Bone marrow (tissue), 2 donors: ENCODE measurements around the gene ZNF219.
"Not testable (repeated sequence)": the region's sequence is repeated elsewhere in the genome, so short reads cannot be mapped to it uniquely, and the experiment has no call there.

Source experiments
- DNase-seq, 2 donors: peaks; one replicate each; lab custom pipeline; 2025; lab: John Stamatoyannopoulos, UW

ZNF219 gene

GRCh38 chr14:21043974-21044618, 54.4 kb downstream of the ZNF219 start:
- DNase-seq: peak in 1 of 2 donors; percentile 87

DNA sequence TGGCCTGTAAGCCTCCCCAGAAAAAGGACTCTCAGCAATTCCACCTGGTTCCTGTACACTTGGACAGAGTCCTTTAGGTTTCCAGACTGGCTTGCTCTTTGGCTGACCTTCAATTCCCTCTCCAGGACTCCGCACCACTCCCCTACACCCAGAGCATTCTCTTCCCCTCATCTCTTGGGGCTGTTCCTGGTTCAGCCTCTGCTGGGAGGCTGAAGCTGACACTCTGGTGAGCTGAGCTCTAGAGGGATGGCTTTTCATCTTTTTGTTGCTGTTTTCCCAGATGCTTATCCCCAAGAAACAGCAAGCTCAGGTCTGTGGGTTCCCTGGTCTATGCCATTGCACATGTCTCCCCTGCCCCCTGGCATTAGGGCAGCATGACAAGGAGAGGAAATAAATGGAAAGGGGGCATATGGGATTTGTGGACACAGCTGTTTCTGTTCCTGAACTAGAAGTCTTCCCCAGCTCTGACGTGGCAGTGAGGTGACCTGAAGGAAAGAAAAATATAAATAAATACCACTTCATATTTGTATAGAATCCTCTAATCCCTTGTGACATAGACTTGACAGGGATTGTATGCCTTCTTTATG, 55.0 kb downstream of the ZNF219 start:
- DNase-seq: no peak

GRCh38 chr14:21042918-21043317, 55.5 kb downstream of the ZNF219 start:
- no peak for DNase-seq

DNA sequence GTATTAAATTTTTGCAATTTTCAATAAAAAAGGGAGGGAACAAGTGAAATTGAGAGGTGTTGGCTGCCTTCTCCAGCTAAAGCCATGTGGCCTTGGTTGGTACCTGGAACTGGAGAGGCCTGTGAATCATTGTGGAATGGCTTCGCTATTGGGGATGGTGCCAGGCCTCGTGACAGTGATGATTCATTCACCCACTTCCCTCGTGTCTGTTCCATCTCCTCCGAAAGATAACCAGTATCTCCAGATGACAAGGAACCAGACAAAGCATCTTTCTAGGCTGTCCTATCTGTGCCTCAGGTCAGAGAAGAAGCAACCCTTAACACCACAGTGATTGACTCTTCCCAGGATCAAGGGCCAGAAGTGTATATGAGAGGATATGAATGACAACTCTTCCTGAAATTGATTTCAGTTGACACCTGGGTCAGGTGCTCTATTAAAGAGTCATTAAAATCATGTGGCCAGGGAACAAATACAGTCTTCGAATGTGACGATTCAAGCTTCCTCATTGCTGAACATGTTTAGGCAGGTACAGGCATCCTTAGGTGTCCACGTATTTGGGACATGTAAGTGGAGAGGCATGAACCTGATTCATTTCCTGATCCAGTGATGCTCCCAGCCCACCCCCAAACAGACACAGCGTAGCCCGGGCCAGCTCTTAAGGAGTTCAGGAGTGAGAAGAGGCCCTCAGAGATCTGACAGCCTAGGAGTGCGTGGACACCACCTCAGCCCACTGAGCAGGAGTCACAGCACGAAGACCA, 56.6 kb downstream of the ZNF219 start, which contains the start of gene RNASE7:
Gene RNASE7, plus strand, starts transcription at position 687 of the 758 bp plus-strand sequence. CDS start 631 bp downstream, outside the sequence.
- peak in 1 of 2 donors; percentile 70 for DNase-seq

DNA sequence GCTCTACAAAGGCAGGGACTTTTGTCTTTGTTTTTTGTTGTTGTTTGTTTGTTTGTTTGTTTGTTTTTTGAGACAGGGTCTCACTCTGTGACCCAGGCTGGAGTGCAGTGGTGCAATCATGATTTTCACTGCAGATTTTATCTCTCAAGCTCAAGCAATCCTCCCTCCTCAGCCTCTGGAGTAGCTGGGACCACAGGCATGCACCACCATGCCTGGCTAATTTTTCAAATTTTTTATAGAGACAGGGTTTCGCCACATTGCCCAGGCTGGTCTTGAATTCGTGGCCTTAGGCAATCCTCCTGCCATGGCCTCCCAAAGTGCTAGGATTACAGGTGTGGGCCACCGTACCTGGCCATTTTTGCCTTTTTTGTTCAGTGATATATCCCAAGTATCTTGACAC, 57.5 kb downstream of the ZNF219 start:
- DNase-seq: not testable (repeated sequence)

GRCh38 chr14:21040370-21040925, 58.0 kb downstream of the ZNF219 start:
- no peak for DNase-seq
